NCI-H2196 treated with DMSO at 0.1 percent for 48 hours (cell line): ENCODE results near the gene ADGRD2.
"Not testable (repeated sequence)": the region's sequence is repeated elsewhere in the genome, so short reads cannot be mapped to it uniquely, and the experiment has no call there.

ENCODE experiments used
- DNase-seq: peaks from one replicate; lab custom pipeline; 2025; ENCODE audit not compliant: unreplicated experiment; lab: John Stamatoyannopoulos, UW

The ADGRD2 gene, protein sequence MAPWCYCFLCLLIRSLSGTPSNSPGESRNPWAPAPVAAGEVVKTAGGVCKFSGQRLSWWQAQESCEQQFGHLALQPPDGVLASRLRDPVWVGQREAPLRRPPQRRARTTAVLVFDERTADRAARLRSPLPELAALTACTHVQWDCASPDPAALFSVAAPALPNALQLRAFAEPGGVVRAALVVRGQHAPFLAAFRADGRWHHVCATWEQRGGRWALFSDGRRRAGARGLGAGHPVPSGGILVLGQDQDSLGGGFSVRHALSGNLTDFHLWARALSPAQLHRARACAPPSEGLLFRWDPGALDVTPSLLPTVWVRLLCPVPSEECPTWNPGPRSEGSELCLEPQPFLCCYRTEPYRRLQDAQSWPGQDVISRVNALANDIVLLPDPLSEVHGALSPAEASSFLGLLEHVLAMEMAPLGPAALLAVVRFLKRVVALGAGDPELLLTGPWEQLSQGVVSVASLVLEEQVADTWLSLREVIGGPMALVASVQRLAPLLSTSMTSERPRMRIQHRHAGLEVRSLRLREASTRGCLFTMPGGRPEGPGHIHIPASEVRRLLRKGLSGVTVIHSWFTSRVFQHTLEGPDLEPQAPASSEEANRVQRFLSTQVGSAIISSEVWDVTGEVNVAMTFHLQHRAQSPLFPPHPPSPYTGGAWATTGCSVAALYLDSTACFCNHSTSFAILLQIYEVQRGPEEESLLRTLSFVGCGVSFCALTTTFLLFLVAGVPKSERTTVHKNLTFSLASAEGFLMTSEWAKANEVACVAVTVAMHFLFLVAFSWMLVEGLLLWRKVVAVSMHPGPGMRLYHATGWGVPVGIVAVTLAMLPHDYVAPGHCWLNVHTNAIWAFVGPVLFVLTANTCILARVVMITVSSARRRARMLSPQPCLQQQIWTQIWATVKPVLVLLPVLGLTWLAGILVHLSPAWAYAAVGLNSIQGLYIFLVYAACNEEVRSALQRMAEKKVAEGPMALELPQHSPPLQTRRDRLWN

DNA sequence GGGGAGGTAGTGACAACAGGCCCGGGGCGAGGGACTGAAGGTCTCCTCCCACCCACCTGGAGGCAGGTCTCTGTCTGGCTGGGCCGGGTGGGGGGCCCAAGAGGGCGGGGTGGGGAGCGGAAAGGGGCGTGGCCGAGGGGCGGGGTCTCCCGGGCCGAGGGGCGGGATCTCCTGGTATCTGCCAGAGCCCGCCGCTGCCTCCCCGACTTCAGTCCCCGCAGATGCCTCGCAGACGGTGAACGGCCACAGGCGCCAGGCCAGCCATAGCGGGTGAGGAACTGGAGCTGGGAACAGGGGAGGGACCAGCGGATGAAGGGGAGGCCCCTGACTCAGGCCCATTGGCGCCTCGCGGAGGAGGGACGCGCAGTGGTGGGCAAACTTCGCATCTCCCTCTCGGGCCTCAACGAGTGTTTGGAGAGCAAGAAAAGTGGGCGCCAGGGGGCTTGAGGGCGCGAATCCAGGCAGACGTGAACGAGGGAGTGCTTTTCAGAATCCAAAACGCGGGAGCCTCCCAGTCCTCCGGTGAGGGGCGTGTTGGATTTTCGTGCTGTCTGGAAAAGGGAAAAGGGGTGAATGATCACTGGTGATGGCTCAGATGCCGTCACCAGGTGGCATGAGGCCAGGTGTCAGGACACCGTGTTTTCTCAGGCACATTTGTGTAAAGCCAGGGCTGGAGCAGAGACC, at the start of gene ADGRD2:
Gene ADGRD2 (plus strand): TSS at position 211 of the 684 bp plus-strand sequence. CDS start 1,216 bp downstream, outside the sequence.
- no peak for DNase-seq

DNA sequence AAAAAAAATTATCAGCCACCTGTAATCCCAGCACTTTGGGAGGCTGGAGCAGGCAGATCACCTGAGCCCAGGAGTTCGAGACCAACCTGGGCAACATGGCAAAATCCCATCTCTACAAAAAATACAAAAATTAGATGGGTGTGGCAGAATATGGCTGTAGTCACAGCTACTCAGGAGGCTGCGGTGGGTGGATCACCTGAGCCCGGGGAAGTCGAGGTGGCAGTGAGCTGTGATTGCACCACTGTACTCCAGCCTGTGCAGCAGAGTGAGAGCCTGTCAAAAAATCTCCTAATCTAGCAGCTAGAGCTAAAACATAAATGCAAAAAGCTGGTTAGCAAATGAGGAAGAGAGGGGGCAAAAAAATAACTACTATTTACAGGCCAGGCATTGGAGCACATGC, 47.0 kb upstream of the ADGRD2 start:
- no peak for DNase-seq

DNA sequence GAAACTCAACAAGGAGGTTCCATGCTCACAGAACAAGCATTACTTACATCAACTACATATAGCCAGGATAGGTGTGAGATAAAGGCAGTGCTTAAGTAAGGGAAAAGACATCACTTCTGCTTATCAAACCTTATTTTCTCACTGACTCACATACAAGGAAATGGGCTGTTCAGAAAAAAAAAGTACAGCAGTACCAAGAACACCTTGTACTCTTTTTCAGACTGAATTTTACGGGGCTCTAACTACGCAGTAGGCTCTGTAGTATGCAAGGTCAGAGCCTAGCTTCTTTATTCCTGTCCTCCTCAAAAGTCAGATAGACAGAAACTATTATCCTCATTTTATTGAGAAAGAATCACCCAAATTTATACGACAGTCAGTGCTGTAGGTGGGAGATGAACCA, 40.8 kb upstream of the ADGRD2 start:
- DNase-seq = no peak

DNA sequence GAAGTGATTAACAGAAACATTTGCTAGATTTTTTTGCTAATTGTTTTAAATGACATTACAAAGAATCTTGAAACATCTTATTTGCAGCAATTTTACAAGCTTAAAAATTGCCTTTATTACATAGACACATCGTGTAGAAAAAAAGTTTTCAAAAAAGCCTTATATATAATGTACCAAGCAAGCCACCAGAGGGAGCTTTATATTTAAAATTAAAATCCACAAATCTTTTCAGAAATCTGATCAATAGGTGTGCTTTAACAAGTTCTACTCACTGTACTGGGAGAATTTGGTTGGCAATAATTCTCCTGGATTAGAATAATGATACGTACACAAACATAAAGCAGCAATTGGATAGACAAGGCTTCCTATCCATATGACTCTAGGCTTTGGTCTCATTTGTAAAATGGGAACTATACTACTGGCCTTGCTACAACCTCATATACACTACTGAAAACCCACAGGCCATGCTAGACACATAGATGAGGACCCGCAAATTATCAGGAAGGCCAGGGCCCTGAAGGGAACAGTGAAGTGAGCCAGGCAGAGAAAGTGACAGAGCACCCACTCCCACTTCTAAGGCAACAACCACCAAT, 39.8 kb upstream of the ADGRD2 start:
- DNase-seq = no peak

DNA sequence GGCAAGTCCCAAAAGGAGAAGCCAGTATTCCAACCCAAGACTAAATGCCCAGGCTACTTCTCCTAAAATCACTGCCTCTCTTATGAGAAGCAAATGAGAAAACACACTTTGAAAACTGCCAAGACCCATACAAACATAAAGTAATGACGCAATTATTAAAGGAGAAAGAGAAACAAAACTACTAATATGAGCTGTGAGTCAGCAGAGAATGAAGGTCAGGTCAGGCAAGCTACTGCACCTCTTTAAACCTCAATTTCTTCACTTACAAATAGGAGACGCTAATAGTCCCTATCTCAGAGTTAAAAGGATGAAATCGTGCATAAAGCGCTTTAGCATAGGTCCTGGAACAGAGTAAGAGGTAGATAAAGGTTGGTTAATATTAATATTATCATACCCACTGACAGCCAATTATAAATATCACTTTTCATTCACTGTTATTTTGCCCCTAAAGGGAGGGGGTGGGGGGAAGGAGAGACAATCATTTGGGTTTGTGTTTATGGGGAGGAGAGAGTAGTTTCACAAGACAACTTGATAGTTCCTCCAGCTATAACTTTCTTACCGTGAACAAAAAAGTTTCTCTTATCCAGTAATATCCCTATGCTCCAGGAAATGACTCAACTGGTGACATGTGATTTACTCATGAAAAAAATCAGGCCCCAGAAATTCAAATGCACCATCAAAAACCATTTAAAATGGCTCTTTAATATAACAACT, 38.6 kb upstream of the ADGRD2 start:
- no peak for DNase-seq

DNA sequence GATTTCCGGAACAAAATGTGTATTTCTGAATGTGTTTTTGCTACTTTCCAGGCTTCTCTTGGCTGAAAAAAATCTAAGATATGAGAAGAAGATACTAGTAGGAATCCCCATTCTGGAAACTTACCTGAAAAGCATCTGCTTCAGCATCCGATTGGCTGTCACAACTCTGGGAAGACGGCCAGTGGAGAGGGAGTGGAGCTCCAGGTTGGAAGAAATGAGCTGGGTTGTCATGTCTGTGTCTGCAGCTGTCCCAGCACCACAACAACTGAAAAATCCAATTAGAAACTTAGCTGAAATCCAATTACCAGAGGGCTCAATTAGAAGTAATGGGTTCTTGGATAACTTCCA, 38.0 kb upstream of the ADGRD2 start:
- DNase-seq = no peak

DNA sequence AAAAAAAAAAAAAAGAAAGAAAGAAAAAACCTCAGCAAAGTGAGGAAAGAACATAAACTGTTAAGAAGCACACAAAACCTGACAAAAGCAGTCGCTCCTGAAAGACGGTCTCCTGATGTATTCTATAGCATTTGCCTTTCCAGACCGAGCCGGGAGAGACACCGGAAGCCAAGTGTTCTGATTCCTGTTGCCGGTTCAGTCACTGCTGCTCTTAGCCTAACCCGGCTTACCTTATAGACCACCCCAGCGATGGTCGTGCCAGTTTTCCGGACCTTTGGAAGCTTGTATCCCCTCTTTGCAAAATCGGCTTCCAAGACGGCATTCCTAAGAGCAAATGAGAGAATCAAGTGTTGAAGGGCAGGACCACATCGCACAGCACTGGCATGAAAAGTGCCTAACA, 35.6 kb upstream of the ADGRD2 start:
- DNase-seq = no peak

DNA sequence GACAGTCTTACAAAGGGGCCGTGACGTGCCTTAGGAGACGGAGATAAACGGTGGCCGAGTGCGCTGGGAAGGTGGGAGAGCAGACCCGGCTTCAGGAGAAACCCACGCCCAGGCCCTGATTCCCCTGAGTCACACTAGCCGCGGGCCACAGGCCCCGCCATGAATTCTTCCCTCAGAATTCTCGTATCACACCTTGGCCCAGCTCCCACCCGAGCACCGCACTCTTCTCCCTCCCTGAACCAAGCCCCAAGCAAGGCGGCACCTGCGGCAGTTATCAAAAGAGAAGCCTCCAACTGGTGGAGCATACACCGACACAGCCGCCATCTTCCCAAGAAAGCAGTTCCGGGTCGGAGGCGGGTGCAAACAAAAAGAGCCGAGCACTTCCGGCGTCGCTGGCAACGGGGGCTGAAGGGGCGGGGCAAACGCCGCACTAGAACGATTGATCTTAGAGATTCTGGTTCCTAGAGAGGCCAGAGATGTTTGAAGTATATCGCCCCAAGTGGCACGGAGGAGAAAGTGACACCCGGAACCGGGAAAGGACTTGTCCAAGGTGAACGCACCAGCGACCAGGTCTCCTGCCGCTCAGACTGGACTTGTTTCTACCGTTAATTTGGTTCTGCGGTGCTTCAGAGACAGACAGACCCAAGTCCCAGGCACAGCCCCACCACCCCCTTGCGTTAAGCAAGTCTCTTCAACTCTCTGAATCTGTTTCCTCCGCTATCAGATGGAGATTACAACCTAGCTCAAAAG, 35.0 kb upstream of the ADGRD2 start, which contains the start of gene PSMB7:
Gene PSMB7 (minus strand): TSS at position 341 of the 750 bp plus-strand sequence. CDS start 17 bp downstream, at position 324.
- DNase-seq = peak; percentile 92

DNA sequence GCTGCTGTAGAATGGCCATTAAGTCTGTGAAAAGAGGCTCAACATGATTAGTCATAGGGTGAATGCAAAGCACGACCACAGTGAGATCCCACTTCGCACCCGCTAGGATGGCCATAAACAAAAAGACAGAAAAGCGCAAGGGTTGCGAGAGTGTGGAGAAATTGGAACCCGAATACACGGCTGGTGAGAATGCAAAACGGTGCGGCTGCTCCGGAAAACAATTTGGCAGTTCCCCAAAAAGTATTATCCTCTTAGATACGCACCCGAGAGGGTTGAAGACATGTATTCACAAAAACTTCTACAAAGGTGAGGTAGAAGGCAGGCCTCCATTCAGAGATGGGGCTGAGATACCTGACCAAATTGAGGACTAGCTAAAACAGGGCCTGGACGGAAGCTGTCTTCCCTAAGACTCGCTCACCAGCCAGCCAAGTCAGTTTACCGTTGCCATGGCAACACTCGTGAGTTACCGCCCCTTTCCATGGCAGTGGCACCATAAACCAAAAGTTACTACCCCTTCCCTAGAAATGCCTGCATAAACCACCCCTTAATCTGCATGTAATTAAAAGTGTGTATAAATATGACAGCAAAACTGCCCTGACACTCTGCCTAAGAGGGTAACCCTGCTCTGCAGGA, 34.3 kb upstream of the ADGRD2 start:
- no peak for DNase-seq

DNA sequence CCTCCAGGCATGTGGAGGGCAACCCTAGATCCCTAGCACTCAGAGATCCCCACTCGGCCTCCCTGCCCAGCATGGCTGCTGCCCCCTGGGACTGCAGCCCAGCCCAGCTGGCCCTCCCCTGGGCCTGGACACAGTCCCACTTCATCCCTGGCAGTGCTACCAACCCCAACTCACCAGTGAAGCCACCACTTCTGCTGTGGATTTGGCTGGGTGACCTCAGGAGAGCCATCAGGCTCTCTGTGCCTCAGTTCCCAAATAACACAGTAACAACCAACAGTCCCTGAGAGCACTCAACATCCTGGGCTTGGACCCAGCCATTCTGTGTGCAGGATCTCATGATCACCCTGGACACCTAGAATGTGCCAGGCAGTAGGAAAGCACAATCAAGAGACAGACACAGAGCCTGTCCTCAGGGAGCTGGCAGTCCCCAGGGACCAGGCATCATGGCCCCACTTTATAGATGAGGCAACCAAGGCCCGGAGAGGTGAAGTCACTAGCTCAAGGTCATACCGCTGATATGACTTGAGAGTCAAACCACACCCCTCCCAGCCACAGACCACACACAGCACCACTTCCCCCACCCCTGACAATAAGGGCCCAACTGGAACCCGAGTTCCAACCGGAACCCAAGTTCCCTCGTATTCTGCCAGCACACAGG, 30.3 kb upstream of the ADGRD2 start:
- DNase-seq = no peak

DNA sequence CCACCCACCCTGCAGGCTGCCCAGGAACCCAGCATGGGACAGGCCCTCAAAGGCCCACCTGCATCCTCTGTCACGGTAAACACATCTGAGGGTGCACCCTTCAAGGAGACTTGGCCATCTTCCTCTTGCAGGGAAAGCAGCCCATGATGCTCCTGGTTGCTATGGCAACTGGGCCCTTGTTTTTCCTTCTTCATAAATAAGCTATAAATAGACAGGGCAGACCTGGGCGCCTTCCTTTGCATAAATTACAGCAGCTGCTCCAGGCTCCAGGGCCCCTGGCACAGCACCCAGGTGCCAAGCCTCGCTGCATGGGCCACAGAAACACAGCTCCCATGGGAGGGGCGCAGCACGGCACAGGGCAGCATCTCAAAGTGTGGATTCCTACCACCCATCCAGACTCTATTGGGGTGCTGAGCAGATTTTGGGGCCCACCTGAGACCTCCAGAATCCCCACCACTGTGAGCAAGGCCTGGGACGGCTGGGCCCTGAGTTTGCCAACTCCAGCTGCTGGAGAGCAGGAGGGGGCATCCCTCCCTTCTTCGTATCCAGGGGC, 29.2 kb upstream of the ADGRD2 start:
- peak; percentile 72 for DNase-seq

DNA sequence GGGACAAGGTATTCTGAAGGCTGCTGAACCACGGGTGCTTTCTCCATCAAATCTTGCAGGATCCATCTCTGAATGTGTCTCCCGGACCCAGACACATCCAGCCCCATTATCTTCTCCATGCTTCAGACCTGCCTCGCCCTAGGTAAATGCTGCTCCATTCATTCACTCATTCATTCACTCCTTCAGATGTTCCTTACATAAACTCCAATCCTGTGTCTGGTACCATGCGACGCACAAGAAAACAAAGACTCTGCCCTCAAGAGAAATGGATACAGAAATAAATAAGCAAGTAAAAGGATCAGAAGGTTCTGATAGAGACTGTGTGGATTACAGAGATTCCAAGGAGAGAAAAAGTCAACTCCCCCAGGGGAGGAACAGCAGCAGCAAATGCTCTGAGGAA, 27.1 kb upstream of the ADGRD2 start:
- DNase-seq = no peak

DNA sequence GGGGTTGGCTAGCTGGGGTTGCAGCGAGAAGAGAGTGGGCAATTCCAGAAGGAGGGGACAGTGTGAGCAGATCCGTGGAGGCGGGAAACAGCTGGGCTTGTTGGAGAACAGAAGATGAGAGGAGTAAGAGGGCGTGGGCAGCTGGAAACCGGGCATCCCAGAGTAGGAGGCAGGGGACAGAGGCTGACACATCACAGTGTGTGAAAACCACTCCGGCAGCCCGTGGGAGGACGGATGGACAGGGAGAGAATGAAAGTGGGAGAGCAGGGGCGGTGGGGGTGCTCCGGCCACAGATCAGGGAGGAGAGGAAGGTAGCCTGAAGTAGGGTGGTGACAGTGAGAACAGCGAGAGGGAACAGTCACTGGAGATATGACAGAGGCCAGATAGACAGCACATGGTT, 26.7 kb upstream of the ADGRD2 start:
- no peak for DNase-seq

DNA sequence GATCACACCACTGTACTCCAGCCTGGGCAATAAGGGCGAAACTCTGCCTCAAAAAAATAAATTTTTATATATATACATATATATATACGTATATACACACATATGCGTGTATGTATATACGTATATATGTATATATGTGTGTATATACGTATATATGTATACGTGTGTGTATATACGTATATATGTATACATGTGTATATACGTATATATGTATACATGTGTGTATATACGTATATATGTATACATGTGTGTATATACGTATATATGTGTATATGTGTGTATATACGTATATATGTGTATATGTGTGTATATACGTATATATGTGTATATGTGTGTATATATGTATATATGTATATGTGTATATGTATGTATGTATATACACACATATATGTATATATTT, 24.5 kb upstream of the ADGRD2 start:
- not testable (repeated sequence) for DNase-seq

DNA sequence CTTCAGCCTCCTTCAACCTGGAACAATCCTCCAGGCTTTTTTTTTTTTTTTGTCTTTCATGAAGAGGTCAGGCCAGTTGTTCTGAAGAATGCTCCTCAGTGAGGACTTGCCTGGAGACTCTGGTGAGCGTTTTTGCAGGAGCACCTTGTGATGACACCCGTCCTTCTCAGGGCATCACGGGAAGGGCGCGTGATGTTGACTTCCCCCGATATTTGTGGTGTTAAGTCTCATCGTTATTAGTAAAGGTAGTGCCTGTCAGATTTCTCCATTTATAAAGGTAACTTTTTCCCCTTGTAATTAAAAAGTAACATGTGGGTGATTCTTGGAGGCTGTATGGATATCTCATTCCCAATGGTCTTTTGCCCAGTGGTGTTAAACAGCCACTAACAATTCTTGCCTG, 23.9 kb upstream of the ADGRD2 start:
- no peak for DNase-seq

DNA sequence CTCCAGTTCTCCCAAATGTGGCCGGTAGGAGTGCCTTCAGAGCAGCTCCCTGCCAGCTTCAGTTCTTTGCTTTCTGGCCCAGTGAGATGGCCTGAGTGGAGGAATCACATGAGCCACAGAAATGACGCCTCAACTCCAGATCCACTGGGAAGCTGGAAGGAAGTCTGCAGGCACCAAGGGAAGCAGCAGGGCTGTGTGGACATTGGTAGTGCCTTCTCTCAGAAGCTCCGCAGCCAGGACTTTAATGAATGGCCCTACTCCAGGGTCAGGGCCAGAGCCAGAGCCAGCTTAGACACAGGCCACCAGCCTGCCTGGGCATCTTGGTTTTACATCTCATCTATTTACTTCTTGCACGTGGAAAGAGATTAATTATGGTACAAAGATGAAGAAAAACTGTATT, 23.0 kb upstream of the ADGRD2 start:
- no peak for DNase-seq

DNA sequence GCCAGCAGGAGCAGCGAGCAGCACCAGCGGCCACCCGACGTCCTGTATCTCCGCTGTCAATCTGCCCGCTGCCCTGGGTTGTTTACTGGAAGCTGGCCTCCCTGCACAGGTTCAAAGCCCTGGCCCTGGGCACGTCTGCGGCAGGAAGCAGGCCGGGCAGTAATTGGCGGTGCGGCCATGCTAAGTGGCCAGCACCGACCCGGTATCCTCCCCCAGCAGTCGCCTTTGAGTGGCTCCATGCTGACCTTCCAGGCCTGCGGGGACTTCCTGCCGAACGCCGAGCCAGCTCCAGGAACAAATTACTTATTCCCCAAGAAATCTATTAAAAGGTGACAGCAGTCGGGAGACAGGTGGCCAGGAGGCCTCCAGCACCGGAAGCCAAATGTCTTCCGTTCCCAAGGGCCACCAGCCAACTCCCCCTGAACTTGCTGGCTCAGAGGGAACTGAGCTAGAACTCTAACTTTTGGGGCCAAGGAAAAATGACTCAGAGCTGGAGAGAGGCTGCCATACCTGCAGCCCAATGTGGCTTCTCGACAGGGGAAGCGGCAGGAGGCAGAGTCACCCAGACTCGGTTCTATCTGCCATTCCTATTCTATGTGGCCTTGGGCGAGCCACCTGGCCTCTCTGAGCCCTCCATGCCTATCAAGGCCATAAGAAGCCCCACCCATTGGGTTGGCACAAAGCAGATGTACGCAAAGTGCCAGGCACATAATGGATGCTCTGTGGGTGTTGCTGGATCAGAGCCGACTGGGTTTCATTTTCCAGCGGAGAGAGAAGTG, 21.3 kb upstream of the ADGRD2 start:
- no peak for DNase-seq

DNA sequence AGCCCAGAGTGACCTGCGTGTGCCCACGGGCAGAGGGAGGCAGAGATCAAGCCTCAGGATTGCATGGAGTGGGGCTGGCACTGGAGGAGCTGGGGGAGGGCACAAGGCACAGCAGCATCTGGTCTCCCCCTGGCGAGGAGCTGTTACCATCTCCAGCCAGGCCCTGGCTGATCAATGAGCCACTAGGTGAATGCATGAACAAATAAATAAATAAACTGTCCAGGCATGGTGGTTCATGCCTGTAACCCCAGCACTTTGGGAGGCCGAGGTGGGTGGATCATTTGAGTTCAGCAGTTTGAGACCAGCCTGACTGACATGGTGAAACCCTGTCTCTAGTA, 20.8 kb upstream of the ADGRD2 start:
- DNase-seq = no peak
